Embryonic facial prominence (tissue), 1 donor: Measurements from ENCODE around the gene RBM38.
A peak's percentile ranks its signal among the peaks of the same experiment; 100 is the strongest.

ENCODE experiments used
- DNase-seq: peaks from one replicate; pipeline ENCODE4 v3.0.0-alpha.2; 2016; ENCODE audit errors: extremely low spot score

RBM38 gene

DNA sequence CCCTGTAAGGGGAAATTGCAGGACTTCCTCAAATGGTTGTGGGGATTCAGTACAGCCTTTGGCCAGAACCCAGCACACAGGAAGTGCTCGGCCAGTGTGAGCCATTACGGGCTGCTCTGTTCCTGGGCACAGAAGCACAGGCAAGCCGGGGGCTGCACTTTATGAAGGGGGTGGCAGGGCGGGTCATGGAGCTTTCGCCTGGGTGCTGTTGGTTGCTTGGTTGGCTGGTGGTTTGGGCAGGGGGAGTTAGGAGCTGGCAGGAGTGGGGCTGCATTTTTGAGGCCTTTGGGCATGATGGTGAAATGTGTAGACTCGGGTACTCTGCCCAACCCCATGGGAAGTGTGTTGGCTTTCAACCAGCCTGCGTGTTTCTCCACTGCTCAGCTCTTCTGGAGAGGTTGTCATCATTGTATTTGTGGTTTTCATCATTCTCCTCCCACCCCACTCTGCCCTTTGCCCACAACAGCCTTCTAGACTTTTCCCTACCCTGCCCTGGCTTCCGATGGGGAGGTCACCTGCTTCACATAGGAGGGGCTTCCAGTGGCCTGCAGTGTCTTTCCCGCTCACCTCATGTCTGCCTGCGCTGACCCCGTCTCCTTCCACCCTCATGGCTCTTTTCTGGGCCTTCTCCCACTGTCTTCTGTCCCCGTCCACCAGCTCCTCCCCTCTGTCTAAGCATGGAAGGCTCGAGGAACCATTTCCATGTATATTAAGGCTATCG is 16.1 kb upstream of the RBM38 start:
- no peak for DNase-seq

DNA sequence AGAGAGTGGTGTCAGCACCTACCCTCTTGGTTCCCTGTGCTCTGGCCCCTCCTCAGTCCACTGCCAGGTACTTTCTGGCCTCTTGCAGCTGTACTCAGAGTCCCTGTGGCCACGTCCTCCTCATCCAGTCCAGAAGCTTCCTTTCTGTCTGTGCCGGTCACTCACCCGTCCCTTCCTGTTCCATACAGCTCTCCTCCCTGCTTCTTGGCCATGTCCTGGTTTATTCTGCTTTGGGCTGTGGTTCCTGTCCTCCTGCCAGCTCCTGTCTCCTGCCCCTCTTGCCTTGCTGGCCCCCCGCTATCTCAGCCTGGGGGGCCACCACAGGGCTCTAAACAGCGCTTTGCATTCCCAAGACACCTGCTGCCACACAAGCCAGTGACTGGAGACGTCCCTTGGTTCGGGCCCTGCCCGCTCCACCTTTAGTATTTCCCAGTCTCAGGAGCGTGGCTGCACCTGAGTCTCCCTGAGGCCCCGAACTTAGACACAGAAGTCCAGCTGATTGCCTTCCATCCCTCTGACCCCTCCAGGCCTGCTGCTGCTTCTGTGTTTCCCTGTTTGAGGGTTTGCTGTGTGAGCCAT is 15.5 kb upstream of the RBM38 start:
- no peak for DNase-seq

DNA sequence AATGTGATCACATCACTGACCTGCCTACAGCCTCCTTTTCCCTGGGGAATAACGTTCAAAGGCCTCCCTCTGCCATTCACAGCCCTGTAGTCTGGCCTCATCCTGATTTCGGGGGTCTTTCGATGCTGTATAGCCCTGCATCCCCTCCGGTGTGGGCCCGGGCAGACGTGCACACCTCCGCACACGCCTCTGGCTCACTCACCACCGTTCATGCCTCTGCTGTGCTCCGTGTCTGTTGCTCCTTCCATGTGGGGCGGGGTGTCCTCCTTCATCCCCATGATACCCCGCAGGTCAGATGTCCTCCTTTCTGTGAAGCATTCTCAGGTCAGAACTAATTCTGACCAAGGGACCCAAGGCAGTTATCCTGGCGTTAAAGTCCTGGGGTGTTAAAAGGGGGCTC is 13.8 kb upstream of the RBM38 start:
- DNase-seq, result no peak

DNA sequence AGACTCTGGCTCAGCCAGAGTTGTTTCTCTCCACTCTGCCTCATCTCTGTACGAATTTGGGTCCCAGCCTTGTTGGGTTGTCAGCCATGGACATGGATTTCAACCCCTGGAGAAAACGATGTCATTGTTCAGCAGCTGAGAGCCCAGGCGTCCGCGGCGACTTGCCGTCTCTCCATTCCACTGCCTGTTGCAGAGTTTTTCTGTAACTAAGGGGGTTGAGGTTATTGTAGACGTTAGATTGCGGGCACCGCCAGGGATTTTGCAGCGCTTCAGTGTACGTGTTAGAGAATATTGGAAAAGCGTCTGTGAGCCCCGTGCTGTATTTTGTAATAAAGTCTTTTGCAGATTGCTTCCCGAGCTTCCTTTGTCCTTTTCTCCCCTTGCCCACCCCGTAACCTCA is 13.1 kb upstream of the RBM38 start:
- DNase-seq, result no peak

DNA sequence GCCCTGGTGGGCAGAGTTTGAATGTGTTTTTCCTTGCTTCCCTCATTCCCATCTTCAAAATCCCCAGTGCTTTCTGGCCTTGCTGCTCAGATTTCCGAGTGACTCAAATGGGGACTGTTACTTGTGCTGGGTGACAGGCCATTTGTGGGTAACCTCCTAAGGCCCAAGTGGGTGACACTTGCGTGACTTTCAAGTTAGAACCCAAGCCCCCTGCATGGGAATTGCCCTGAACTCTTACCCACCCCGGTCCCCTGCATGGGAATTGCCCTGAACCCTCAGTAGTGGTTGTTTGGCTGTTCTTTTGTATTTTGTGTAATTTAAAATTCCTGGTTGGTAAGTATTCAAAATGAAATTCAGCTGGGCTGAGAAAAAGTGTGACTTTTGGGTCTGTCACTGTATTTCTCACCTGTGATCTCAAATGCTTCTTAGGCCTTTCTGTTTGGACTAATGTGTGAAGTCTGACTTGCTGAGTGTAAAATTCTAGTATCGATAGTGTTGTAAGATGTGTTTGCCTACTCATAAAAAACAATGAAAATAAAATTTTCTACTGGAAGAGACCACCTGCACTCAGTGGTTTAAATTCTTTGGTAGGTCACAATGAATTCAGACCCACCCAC is 12.4 kb upstream of the RBM38 start:
- no peak for DNase-seq

DNA sequence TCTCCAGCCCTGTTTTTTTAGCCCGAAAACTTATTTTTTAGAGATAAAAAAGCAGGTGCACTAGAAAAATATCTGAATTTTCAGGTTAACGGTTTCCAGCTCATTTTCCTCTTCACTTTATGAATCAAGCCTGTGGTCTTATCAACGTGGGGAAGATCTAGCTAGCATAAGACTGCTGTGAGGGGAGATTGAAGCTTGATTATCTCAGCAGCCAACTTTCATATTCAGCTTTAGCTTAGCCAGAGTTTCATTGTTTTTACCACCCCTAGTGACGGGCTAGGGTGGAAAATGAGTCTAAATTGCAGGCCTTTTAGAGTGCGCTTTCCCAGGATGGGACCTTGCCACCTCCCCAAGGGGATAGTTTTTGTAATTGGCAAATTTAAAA is 11.9 kb upstream of the RBM38 start:
- DNase-seq, result no peak

DNA sequence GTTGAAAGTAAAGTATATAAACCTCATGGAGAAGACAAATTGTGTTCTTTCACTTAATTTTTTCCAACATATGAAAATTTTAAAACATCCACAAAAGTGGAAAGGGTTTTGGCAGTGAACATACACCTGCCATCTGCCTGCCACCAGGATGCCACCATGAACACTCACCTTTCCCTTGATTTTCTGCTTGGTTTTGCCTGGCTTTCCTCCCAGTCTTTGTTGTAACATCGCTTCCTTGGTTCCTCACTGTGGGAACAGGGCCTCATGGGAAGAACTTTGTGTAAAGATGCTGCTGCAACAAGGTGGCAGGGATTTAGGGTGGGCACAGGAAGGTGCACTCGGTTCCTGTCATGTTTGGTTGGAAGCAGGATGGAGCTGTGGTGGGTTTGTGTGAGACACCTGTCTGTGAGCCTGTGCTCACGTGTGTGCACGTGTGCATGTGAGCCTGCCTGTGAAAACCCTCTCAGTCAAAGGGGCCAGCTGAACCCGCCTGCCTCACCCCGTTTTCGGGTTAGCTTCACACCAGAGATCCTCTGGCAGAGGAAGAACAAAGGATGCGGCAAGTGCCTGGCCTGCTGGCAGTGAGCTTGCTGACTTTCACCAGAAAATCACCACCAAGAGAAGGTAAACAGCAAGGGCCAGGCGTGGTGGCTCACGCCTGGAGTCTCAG is 11.0 kb upstream of the RBM38 start:
- no peak for DNase-seq

DNA sequence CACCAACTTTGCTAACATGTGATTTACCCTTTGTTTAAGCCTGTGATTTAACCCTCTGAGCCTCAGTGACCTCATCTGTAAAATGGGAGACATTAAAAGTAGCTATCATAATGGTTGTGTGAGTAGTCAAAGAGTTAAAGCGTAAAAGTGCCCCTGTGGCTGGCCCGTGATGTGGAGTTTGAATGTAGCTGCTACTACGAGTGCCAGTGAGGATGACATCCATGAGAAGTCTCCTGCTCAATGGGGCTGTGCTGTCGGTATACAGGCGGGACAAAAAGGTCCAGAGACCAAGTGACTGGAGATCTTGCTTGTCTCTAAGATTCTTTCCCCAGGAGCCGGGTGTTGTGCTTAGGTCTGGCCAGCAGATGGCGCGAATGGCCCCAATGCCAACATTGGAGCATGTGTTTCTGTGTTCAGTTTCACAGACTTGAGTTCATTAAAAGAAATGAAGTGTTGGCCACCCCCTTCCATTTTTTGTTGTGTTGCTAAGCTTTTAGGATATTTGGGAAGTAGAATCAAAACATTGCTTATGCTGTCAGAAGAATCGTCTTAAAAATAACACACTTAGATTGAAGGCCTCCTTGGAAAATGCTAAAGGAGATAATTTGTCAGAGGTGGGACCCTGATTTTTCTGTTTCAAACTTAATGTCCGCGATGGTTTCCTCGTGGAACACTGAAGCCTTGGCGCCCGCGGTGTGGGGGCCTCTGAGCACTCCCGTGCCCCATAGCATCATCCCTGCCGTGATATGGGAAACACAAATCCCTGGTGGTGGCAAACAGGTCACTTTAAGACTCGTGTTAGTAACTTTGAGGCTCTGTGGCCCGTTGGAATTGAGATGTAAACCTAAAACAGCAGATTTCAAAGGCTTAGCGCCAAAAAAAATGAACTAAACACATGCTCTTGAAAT is 9.3 kb upstream of the RBM38 start:
- peak; percentile 41 for DNase-seq

DNA sequence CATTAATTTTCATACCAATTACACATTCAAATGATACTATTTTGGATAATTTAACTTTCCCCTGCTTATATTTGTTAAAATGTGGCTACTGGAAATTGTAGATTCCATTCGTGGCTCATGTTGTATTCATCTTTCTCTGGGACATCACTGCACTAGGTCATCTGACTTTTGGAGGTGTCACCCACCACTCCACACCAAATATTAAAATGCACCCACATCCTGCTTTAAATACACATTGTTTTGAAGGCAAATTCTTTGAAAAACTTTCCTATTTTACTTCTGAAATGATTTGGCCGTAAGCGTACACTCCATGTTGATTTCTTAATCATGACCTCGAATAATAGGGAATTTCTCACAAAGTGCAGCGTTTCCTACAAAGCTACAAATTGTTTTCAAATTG is 8.7 kb upstream of the RBM38 start:
- DNase-seq, result no peak

DNA sequence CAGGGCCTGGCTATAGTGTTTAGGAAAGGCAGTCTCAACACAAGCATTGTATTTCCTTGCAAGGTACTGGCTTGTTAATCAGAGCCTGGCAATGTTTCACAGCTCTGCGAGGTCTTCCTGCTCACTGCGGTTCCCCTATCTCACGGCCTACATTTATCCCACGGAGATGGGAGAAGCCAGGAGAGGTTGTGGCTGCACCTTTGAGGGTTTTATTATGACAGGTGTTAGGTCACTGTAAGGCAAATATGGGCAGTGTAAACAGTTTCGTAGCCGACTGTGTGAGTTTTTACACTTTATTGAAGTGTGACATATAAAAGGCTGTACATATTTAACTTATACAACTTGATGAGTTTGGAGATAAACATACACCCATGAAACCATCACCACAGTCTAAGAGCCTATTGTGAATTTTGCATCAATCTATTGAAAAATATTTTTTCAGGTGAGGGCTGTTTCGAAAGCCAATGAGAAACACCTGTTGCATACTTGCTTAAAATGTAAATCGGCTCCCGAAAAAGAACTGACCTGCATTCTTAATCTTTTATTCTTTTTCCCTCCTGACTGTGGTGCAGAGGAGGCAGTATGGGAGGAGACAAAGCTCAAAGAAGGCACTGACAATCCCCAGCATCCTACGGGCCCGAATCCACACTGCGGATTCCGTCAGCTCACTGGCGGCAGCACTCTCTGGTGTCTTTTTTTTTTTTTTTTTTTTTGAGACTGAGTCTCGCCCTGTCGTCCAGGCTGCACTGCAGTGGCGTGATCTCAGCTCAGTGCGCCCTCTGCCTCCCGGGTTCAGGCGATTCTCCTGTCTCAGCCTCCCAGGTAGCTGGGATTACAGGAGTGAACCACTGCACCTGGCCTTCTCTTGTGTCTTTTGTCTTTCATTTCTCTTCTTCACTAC is 7.5 kb upstream of the RBM38 start:
- no peak for DNase-seq

DNA sequence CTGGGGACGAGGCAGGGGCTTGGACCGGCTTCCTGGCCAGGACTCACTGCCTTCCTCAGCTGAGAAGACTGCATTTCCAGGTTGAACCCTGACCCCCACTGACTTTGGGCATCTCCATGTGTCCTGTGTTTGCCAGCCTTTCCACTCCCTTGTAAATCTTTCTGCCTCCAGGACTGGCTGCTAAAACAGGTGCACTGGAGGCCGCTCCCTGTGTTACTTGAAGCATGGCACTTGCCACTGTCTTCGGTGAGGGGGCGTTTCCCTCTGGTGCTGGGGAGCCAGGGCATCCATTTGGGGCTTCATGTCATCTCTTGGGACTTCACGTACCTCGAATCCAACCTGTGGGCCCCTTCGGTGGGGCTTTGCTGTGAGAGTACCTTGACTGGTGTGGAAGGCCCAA is 6.7 kb upstream of the RBM38 start:
- DNase-seq, result no peak

DNA sequence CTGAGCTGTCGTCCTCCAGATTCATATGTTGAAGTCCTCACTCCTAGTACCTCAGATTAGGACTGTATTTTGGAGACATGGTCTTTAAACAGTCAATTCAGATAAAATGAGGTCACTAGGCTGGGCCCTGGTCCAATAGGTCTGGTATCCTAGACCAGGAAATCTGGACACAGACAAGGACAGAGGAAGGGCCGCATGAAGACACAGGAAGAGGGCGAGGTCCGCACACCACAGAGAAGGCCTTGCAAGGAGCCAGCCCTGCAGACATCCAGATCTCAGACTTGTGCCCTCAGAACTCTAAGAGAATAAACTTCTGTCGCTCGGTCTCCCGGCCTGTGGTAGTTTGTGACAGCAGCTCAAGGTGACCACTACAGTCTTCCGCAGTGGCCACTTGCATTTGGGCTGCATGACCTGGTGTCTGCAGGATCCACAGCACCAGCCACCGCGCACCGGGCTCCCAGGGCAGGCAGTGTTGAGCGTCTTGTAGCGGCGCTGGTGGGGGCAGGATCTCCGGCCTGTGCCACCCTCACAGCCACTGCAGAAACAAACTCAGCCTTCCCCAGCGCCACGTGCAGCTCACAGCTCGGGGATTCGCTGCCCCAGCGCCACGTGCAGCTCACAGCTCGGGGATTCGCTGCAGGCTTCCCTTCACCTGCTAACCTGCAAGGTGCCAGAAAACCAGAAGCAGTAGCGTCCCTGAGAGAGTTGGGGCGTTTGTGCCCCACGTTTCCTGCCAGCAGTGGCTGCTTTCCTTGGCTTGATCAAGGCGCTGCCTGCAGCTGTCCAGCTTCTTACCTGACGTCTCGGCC is 6.0 kb upstream of the RBM38 start:
- DNase-seq, result no peak

DNA sequence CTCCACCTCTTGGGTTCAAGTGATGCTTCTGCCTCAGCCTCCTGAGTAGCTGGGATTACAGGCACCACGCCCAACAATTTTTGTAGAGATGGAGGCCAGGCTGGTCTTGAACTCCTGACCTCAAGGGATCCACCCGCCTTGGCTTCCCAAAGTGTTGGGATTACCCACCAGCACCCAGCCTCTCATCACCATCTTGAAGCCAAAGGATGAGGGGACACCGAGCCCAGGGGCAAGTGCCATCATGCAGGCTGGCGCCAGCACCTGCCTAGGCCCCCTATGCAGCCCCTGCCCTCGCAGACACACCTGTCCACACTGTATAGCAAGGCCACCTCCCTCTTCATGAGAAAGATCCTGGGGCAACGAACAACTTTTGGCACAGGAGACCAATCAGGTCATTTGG is 5.3 kb upstream of the RBM38 start:
- no peak for DNase-seq

DNA sequence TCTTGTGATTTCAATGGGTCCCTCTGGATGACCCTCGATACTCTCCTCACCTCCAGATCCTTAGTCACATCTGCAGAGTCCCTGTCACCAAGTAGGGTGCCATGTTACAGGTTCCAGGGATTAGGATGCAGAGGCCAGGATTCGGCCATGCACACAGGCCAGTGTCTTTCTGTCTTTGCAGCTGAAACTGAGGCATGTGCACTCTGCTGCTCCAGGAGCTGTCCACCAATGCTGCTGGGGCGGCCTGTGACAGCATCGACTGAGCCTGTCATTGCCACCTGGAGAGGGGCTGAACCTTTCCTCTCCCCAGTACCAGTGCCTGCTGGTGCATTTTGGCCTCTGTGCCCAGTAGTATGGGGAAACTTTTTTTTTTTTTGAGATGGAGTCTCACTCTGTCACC is 4.4 kb upstream of the RBM38 start:
- no peak for DNase-seq

DNA sequence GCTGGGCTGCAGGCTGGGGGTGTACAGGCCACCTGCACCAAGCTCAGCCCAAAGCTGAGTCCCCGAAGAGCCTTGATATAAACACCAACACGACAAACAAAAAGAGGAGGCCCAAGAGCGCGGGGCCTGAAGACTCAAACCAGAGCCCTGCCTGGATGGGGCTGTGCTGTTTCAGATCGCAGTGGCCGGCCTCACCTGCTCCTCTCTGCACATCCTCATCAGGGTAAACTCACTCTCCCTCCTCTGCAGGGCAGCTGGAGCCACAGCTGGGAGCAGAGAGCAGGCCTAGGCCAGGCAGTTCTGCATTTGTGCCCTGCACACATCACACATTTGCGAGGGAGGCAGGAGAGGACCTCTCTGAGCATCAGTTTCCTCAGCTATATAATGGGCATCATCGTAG is 3.7 kb upstream of the RBM38 start:
- no peak for DNase-seq

DNA sequence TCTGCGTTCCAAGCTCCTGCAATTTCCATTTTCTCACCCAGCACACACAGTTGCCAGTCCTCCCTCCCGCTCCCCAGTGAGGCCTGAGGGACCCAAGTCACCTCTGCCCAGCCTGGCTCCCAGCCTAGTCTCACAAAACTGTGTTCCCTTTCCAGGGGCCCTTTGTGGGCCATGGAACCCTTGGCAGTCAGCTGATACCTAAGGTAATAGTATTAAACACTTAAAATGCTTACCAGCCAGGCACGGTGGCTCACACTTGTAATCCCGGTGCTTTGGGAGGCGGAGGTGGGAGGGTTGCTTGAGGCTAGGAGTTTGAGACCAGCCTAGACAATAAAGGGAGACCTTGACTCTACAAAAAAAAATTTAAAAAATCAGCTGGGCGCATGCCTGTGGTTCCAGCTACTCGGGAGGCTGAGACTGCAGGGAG is 3.2 kb upstream of the RBM38 start:
- no peak for DNase-seq

DNA sequence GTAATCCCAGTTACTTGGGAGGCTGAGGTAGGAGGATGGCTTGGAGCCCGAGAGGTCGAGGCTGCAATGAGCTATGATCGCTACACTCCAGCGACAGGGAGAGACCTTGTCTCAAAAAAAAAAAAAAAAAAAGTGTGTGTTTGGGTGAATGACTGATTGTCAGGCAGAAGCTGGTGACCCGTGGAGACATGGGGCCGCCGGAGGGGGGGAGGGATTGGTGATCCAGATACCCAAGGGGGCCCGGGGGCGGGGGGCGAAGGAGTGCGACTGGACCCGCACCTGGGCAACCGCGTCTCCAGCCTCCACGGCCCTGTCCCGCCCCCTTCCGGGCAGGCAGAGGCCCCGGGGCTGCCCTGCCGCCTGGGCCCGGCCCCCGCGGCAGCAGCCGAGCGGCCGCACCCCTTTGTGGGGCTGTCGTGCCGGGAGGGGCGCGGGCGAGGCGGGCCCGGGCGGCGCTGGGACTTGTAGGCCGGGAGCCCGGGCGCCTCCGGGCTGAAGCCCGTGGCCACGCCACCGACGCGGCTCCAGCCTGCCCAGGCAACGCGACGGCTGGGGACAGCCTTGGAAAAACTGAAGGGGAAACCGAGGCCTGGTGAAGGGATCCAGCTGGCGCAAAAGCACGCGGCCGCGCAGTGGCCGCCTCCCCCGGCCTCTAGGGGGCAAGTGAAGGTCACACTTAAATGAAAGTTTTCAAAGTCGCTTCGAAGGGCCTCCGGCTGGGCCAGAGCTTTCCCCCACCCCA is 2.1 kb upstream of the RBM38 start:
- DNase-seq, result no peak

DNA sequence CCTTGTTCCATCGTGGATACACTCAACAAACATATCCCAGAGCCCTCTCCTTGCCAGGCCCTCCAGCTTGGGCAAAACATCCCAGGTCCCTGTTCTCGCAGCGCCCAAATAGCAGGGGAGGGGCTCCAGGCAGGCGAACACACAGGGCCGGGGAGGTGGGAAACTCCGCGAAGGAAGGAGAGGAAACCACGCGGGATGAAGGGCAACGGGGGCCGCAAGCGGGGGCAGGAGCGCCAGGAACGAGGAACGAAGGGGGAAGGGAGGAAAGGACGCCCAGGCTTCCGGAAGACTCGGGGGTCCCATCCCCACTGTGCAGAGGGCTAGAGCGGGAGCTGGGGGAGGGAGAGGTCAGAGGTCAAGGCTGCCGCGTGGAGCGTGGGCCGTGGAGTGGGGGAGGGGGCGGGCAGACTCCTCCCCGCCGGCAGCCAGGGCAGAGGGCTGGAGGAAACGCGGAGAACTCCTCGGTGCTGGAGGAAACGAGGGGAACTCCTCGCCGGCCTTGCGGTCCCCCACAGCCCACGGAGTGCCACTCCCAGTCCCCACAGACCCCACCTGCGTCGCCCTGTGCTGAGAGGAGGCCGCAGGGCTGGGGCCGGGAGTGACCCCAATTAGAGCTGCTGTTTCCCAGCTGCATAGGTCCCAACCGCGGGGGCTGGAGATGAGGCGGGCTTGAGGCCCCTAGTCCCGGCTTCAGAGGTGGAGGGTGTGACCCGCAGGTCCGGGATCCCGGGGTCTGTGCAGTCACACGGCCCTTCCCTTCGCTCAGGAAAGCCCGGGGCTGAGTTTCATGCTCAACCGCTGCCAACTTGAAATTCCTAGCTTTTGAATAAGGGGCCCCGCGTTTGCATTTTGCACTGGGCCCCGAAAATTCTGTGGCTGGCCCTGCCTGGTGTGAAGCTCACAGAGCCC is 1.2 kb upstream of the RBM38 start:
- no peak for DNase-seq
